HG03039 (cell line): ENCODE data around the gene GUCY1A2.

Source experiments
- ATAC-seq: cut with Tn5 transposase; IDR thresholded peaks from one replicate; pipeline ENCODE4 v1.9.1; 2021; ENCODE audit warnings: mild to moderate bottlenecking, moderate library complexity; ENCODE audit not compliant: unreplicated experiment

The GUCY1A2 gene

GRCh38 chr11:106681435-106681834 lies 336.8 kb downstream of the GUCY1A2 start:
- no peak for ATAC-seq

DNA sequence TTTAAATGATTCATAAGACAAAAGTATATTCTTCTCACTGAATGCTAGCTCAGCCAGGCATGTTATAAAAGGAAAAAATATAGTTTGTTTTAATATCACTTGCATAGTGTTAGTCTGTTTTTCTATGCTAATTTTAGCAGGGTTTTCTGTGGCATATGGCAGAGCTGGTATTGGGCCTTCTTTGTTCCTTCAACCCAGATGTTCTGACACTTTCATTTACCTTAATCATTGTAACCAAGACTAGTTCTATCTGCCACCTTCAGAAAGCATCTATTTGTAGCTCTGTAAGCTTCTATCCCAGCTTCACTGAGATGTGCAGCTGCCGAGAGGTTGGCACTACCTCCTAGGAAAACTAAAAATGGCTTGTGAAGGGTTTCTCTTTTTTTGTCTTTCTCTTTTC lies 338.7 kb downstream of the GUCY1A2 start:
- ATAC-seq = no peak

DNA sequence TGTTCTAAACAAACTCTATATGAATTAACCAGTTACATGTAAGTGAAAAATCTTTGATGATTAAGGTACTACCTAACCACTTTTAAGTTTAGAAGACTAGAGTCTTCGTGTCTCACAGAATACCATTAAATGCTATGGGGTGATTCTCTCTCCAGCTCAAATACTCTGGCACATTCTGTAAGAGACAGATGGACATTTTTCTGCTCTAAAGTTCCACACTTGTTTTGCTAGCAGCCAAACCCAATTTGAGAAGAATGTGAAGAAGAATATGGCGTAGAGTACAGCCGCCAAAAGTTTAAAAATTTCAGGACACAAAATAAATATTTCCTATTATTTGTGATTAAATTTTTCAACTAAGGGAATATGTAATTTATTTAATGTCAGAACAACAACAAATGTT lies 339.1 kb downstream of the GUCY1A2 start:
- no peak for ATAC-seq

- no peak for ATAC-seq
These were observed 348.2 kb downstream of the GUCY1A2 start for GRCh38 chr11:106670069-106670468.

- no peak for ATAC-seq
These were observed 350.1 kb downstream of the GUCY1A2 start for GRCh38 chr11:106668147-106668546.

- no peak for ATAC-seq
These were observed 361.6 kb downstream of the GUCY1A2 start for GRCh38 chr11:106656646-106657045.

- no peak for ATAC-seq
These were observed 373.5 kb downstream of the GUCY1A2 start for GRCh38 chr11:106644824-106645223.

GRCh38 chr11:106642331-106642730 lies 375.9 kb downstream of the GUCY1A2 start:
- no peak for ATAC-seq

DNA sequence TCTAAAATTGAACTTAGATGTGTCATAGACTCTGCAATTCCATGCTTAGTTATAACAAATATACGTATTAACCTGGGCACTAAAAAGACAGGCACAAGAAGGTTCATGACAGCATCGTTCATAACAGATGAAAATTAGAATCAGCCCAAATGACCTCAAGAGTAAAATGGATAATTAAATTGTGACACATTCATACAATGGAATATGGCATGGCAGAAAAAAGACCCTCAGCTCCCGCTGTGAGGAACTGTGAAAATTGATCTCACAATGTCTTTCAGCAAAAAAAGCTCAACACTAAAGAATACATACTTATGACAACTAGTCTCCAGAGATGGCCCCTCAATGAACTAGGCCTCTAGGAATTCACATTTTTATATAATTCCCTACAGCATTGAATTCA lies 386.0 kb downstream of the GUCY1A2 start:
- ATAC-seq = no peak

DNA sequence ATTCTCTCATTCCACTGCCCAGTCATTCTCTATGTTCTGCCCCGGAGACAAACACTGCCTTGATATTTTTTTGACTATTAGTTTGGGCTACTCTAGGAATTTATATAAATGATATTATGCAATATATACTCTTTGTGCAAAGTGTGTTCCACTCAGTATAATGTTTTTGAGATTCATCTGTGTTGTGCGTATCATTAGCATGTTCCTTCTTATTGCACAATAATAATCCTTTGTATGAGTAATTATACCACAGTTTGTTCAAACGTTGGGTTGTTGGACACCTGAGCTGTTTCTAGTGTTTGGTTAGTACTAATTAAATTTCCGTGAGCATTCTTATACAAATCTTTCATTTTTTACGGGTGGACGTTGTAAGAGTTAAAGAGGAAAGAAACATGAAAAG lies 390.6 kb downstream of the GUCY1A2 start:
- no peak for ATAC-seq

DNA sequence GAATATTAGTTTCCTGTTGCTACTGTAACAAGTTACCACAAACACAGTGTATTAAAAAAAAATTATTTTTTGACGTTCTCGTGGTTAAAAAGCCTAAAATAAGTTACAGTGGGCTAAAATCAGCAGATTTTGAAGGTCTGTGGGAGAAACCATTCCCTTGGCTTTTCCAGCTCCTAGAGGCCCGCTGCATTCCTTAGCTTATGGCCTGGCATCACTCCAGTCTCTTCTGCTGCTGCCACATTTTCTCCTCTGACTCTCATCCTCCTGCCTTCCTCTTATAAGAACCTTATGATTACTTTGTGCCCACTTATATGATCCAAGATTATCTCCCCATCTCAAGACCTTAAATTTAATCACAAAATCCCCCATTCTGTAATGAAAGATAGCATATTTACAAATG lies 392.7 kb downstream of the GUCY1A2 start:
- no peak for ATAC-seq

DNA sequence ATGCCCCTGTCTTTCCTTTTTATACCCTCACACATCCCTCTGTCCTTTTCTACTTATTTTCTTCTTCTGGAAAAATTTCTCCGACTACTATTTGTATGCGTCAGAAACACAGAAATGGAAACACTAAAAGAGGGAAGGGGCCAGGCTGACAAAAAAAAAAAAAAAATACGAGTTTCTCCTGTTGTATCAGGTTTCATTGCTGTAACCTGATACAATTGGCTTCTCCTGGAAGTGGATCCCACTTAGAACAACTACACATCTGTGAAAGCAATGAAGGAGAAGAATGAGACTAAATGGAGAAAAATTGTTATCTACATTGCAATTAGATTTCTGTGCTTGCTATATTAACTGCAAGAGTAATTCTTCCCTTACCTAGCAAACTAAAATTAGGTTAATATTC lies 393.9 kb downstream of the GUCY1A2 start:
- ATAC-seq = no peak
